GM12878 (cell line): ENCODE measurements around the gene STARD3. TPM values are rescaled to one million over a fixed set of nuclear protein-coding genes. Genes with fewer than 3 reads are reported as not detected.

Experiments used
- ATAC-seq: fragments of 200-7000 bp; cut with Tn5 transposase; 3 replicates; pipeline ENCODE4 v1.9.1; 2020; ENCODE audit warnings: mild to moderate bottlenecking, moderate library complexity
- BruUV-seq: library from RNA; stranded (reverse); fragments of 400-500 nt; replicated peaks from 2 replicates; lab custom pipeline; 2021; lab: Mats Ljungman, UMichigan
- CTCF ChIA-PET: fragments of 300-600 bp; sonication (Branson Sonifier 250); formaldehyde crosslinking; extraction: SDS; loops from one replicate; lab custom pipeline; 2021; ENCODE audit warnings: inconsistent platforms; lab: Yijun Ruan, JAX
- POLR2A ChIA-PET: fragments of 350-600 bp; formaldehyde crosslinking; extraction: SDS; loops from one replicate; lab custom pipeline; 2021; ENCODE audit warnings: inconsistent platforms; lab: Charles Lee
- RAD21 ChIA-PET: fragments of 300-600 bp; sonication (Branson Sonifier 250); formaldehyde crosslinking; loops from one replicate; lab custom pipeline; 2023; ENCODE audit warnings: antibody characterized with exemption; ENCODE audit not compliant: unreplicated experiment; lab: Charles Lee
- SMC1A ChIA-PET: fragments of 300-600 bp; sonication (Branson Sonifier 250); formaldehyde crosslinking; loops from one replicate; lab custom pipeline; 2023; ENCODE audit not compliant: unreplicated experiment, uncharacterized antibody; lab: Charles Lee
- DNase-seq: peaks from one replicate; pipeline ENCODE4 v3.0.0-alpha.2; 2011; ENCODE audit warnings: low read depth, low spot score
- FAIRE-seq: peaks from 3 replicates; lab custom pipeline; 2011; peaks lifted over from hg19 to GRCh38; lab: Jason Lieb, UNC
- H2AFZ ChIP-seq: 2 replicates; pipeline ENCODE4 v1.6.0; 2011; ENCODE audit warnings: low read depth, low read length, control low read depth; ENCODE audit not compliant: control insufficient read depth
- H3K27ac ChIP-seq: 2 replicates; pipeline ENCODE4 v1.5.1; 2011; ENCODE audit warnings: control low read depth; ENCODE audit not compliant: control insufficient read depth, insufficient read depth
- H3K27me3 ChIP-seq, 2 experiments: replicated peaks in 1 of 2; 2 replicates each; pipeline versions ENCODE4 v1.6.0 to v1.6.1; 2011; ENCODE audit warnings: low read length in 1 of 2; ENCODE audit not compliant: control insufficient read depth in 2 of 2, insufficient read depth in 2 of 2
- H3K36me3 ChIP-seq, 2 experiments: 2 replicates each; pipeline ENCODE4 v1.5.1; 2011; ENCODE audit warnings: low read length in 1 of 2; ENCODE audit not compliant: control insufficient read depth in 2 of 2, insufficient read depth in 2 of 2
- H3K4me1 ChIP-seq: 2 replicates; pipeline ENCODE4 v1.6.1; 2011; ENCODE audit warnings: mild to moderate bottlenecking, low read length, moderate library complexity, mixed read lengths; ENCODE audit not compliant: control insufficient read depth, insufficient read depth
- H3K4me2 ChIP-seq: 2 replicates; pipeline ENCODE4 v1.6.0; 2011; ENCODE audit warnings: control low read depth; ENCODE audit not compliant: control insufficient read depth, insufficient read depth
- H3K4me3 ChIP-seq: fragments of 200-600 bp; sonication (generic); 2 replicates; pipeline ENCODE4 v1.5.1; 2016
- H3K79me2 ChIP-seq: 2 replicates; pipeline ENCODE4 v1.6.0; 2011; ENCODE audit warnings: low read length; ENCODE audit not compliant: control insufficient read depth, insufficient read depth
- H3K9ac ChIP-seq: 2 replicates; pipeline ENCODE4 v1.8.0; 2011; ENCODE audit warnings: low read length, control low read depth, mixed read lengths; ENCODE audit not compliant: control insufficient read depth, insufficient read depth
- H3K9me3 ChIP-seq: replicated peaks from 3 replicates; pipeline ENCODE4 v1.5.1; 2011; ENCODE audit warnings: mild to moderate bottlenecking, low read length; ENCODE audit not compliant: control insufficient read depth, insufficient read depth
- H4K20me1 ChIP-seq: 2 replicates; pipeline ENCODE4 v1.6.0; 2011; ENCODE audit not compliant: control insufficient read depth, insufficient read depth
- ATF3 ChIP-seq: IDR thresholded peaks from 2 replicates; pipeline ENCODE4 v1.6.1; 2011; ENCODE audit warnings: low read depth, mild to moderate bottlenecking, low read length, moderate library complexity, borderline replicate concordance; ENCODE audit errors: extremely low read depth
- BACH1 ChIP-seq: fragments of 450-650 bp; IDR thresholded peaks from 2 replicates; pipeline ENCODE4 v1.6.1; 2017; ENCODE audit warnings: mild to moderate bottlenecking, borderline replicate concordance
- BRCA1 ChIP-seq: IDR thresholded peaks from 2 replicates; pipeline ENCODE4 v1.6.1; 2011; ENCODE audit warnings: low read depth, low read length, improper control_type of control experiment
- CBX5 ChIP-seq: sonication (generic); IDR thresholded peaks from 2 replicates; pipeline ENCODE4 v1.6.1; 2016; ENCODE audit warnings: low read depth, moderate library complexity, mild to moderate bottlenecking, inconsistent platforms
- EED ChIP-seq: sonication (generic); IDR thresholded peaks from 2 replicates; pipeline ENCODE4 v1.6.1; 2016; ENCODE audit warnings: antibody characterized with exemption, low read depth
- HDAC2 ChIP-seq: fragments of 200-600 bp; sonication (generic); IDR thresholded peaks from 2 replicates; pipeline ENCODE4 v1.6.1; 2017
- IRF4 ChIP-seq: IDR thresholded peaks from 2 replicates; pipeline ENCODE4 v1.6.1; 2011; ENCODE audit warnings: low read depth, low read length
- MTA2 ChIP-seq: fragments of 450-650 bp; IDR thresholded peaks from 2 replicates; pipeline ENCODE4 v1.6.1; 2016; ENCODE audit warnings: low read depth, mild to moderate bottlenecking, moderate library complexity
- ZNF687 ChIP-seq: fragments of 450-650 bp; IDR thresholded peaks from 2 replicates; pipeline ENCODE4 v1.6.1; 2017; ENCODE audit warnings: mild to moderate bottlenecking, moderate library complexity
- WGBS: methylation state at CpG from one replicate; pipeline ENCODE4 v1.1.6; 2016; ENCODE audit warnings: low lambda C conversion rate; ENCODE audit not compliant: insufficient replicate concordance, insufficient coverage; ENCODE audit errors: missing lambda C conversion rate; 5-methylcytosine and 5-hydroxymethylcytosine counted together
- in situ Hi-C: fragments of 300-500 bp; cut with MboI; formaldehyde crosslinking; loops from 9 replicates; pipeline ENCODE4 v1.14.3; 2018; ENCODE audit warnings: mixed read lengths
- intact Hi-C: fragments of 100-400 bp; cut with micrococcal nuclease; formaldehyde crosslinking; loops from one replicate; pipeline ENCODE4 v1.14.2; 2022; ENCODE audit not compliant: unreplicated experiment
- polyA plus RNA-seq, 11 experiments: library from polyadenylated mRNA; depleted of rRNA in 4 of 11; unstranded in 6 of 11; stranded (reverse) in 5 of 11; fragments of >200 nt; fragmentation: Nextera tagmentation in 4 of 11; fragmentation: Illumina TruSeq in 1 of 11; extraction: Ambion mirVana in 4 of 11; extraction: Trizol in 1 of 11; gene quantifications; 1 replicate in 1 of 11; 2 replicates in 10 of 11; pipeline versions ENCODE4 v1.2.1 to v1.2.3, GENCODE V29; 2011 to 2016; ENCODE audit warnings: inconsistent platforms in 2 of 11, missing spikeins in 2 of 11, low read depth in 1 of 11
- total RNA-seq, 4 experiments: library from RNA; depleted of rRNA in 3 of 4; stranded (reverse); fragments of >200 nt in 3 of 4; fragmentation: Illumina TruSeq in 1 of 4; extraction: Trizol in 1 of 4; gene quantifications; 2 replicates each; pipeline versions ENCODE4 v1.2.1 to v1.2.3, GENCODE V29; 2013 to 2021

STARD3 gene
- total and polyA plus RNA-seq, 10 of the 15 experiments (the other 5 are each of a cell fraction or from before 2014, with no cell fraction given): 0.08 to 62.7 (median 27.5) TPM

GRCh38 chr17:39704821-39705551, 68.0 kb downstream of the STARD3 start:
- Histone ChIP-seq H3K9ac (no peak overlapping the region), H4K20me1 (no peaks in the 10 kb centered on the region), H3K27me3 (peaks cover 0 to 7% of the 10 kb centered on the region in 2 experiments; a peak in 3 of 4 replicates), H3K4me1 (peaks cover 11% of the 10 kb centered on the region), H3K36me3 (no peaks in the 10 kb centered on the region), H3K9me3 (no peaks in the 10 kb centered on the region), H3K27ac (no peak overlapping the region), H3K4me2 (no peak overlapping the region), H2AFZ (no peak overlapping the region), H3K4me3 (no peak overlapping the region), H3K79me2 (no peaks in the 10 kb centered on the region)
- ATAC-seq (no peak), FAIRE-seq (no peak), DNase-seq (no peak)
- ChIA-PET CTCF (interaction anchor here (0.5 kb wide), 2 partner anchors 19 to 84 kb away, joined by 3 to 4 read pairs; no protein-coding TSS in a partner anchor), POLR2A (no interaction called here), SMC1A (no interaction called here), RAD21 (no interaction called here)
- TF ChIP-seq MTA2: no peak
- TF ChIP-seq EED: no peak
- TF ChIP-seq CBX5: no peak
- no peak for TF ChIP-seq BRCA1
- no peak for TF ChIP-seq BACH1
- no peak for TF ChIP-seq HDAC2
- TF ChIP-seq ATF3: no peak
- TF ChIP-seq ZNF687: no peak
- no peak for TF ChIP-seq IRF4
- no TSS peak for BruUV-seq
- whole genome bisulfite sequencing: 58% methylated on average over 11 of the region's 11 CpGs
- intact Hi-C loops: no loop called here
- in situ Hi-C loops: no loop called here
